ENCODE results near the gene RUNX1. TPM values are rescaled to one million over a fixed set of nuclear protein-coding genes. Genes with fewer than 3 reads are reported as not detected.

Gene RUNX1
- total and polyA plus RNA-seq, 10 of the 15 experiments (the other 5 are each of a cell fraction or from before 2014, with no cell fraction given): 0.90 to 15.2 (median 4.1) TPM

DNA sequence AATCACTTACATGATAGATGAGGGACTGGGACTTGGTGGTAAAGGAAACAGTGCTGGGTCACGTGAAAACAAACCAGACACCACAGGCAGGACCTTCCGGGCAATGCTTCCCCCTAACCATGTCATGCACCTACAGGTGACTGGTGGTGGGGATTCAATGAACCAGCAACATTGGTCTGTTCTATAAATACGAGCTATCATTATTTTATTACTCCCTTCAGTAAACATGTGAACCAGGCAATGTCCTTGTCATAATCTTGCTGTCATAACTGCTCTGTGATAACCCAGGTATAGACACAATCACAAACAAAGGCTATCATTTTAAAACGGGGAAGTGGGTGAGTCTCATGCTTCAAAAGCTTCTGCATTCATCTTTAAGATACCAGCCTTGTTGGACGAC is 226.9 kb downstream of the RUNX1 start:
- Histone ChIP-seq H2AFZ (ENCODE audit: control insufficient read depth, low read depth, low read length) (no peak overlapping the region), H3K27me3 (replicated peaks in 1 of 2; ENCODE audit: control insufficient read depth in 2 of 2, insufficient read depth in 2 of 2, low read length in 1 of 2) (no peaks in the 10 kb centered on the region), H3K4me3 (no peak overlapping the region), H4K20me1 (ENCODE audit: control insufficient read depth, insufficient read depth) (no peaks in the 10 kb centered on the region), H3K4me2 (ENCODE audit: control insufficient read depth, insufficient read depth) (no peak overlapping the region), H3K9me3 (replicated peaks; ENCODE audit: control insufficient read depth, insufficient read depth, low read length) (no peaks in the 10 kb centered on the region; the same call in 2 of the 3 replicates), H3K27ac (ENCODE audit: control insufficient read depth, insufficient read depth) (no peak overlapping the region), H3K36me3 (ENCODE audit: control insufficient read depth in 2 of 2, insufficient read depth in 2 of 2, low read length in 1 of 2) (no peaks in the 10 kb centered on the region; a peak in 1 of 4 replicates), H3K4me1 (ENCODE audit: control insufficient read depth, insufficient read depth, low read length) (no peaks in the 10 kb centered on the region), H3K79me2 (ENCODE audit: control insufficient read depth, insufficient read depth, low read length) (no peaks in the 10 kb centered on the region), H3K9ac (ENCODE audit: control insufficient read depth, insufficient read depth, low read length) (no peak overlapping the region)
- BruUV-seq (replicated peaks): no TSS peak
- intact Hi-C loops (cut with micrococcal nuclease; ENCODE audit: unreplicated experiment) (no loop called here), in situ Hi-C loops (cut with MboI) (no loop called here)
- ATAC-seq (no peak), DNase-seq (ENCODE audit: low read depth, low spot score) (no peak), FAIRE-seq (no peak)
- WGBS (ENCODE audit: insufficient coverage, insufficient replicate concordance, low lambda C conversion rate, missing lambda C conversion rate): 73% methylated on average over 5 of the region's 5 CpGs
- SMC1A ChIA-PET (ENCODE audit: uncharacterized antibody, unreplicated experiment): interaction anchor here (0.7 kb wide), 1 partner anchor 23 kb away, joined by 3 read pairs; no protein-coding TSS in a partner anchor
- TF ChIP-seq, protein P1, sequence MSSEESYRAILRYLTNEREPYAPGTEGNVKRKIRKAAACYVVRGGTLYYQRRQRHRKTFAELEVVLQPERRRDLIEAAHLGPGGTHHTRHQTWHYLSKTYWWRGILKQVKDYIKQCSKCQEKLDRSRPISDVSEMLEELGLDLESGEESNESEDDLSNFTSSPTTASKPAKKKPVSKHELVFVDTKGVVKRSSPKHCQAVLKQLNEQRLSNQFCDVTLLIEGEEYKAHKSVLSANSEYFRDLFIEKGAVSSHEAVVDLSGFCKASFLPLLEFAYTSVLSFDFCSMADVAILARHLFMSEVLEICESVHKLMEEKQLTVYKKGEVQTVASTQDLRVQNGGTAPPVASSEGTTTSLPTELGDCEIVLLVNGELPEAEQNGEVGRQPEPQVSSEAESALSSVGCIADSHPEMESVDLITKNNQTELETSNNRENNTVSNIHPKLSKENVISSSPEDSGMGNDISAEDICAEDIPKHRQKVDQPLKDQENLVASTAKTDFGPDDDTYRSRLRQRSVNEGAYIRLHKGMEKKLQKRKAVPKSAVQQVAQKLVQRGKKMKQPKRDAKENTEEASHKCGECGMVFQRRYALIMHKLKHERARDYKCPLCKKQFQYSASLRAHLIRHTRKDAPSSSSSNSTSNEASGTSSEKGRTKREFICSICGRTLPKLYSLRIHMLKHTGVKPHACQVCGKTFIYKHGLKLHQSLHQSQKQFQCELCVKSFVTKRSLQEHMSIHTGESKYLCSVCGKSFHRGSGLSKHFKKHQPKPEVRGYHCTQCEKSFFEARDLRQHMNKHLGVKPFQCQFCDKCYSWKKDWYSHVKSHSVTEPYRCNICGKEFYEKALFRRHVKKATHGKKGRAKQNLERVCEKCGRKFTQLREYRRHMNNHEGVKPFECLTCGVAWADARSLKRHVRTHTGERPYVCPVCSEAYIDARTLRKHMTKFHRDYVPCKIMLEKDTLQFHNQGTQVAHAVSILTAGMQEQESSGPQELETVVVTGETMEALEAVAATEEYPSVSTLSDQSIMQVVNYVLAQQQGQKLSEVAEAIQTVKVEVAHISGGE (CRISPR knock-in tag; IDR thresholded peaks at IDR 0.05): no peak
- TF ChIP-seq IKZF2 (IDR thresholded peaks at IDR 0.05) (no peak), ETV6 (conservative IDR thresholded peaks at IDR 0.05 in 1 of 2, IDR thresholded peaks at IDR 0.05 in 1 of 2; ENCODE audit: borderline replicate concordance in 1 of 2, low read depth in 1 of 2) (no peak), TARDBP (IDR thresholded peaks at IDR 0.05; ENCODE audit: borderline replicate concordance) (no peak), SMAD5 (IDR thresholded peaks at IDR 0.05; ENCODE audit: low read depth) (no peak), CHD2 (IDR thresholded peaks at IDR 0.05; ENCODE audit: borderline replicate concordance, low read depth, low read length) (no peak), KAT2A (conservative IDR thresholded peaks at IDR 0.05; ENCODE audit: control insufficient read depth, low read depth, low read length) (no peak), ESRRA (IDR thresholded peaks at IDR 0.05; ENCODE audit: low read length) (no peak), BHLHE40 (IDR thresholded peaks at IDR 0.05; ENCODE audit: borderline replicate concordance in 1 of 2, low read depth in 2 of 2, low read length in 1 of 2) (no peak), ZBTB4 (CRISPR knock-in tag; IDR thresholded peaks at IDR 0.05) (no peak), CBX5 (IDR thresholded peaks at IDR 0.05; ENCODE audit: low read depth) (no peak), HSF1 (IDR thresholded peaks at IDR 0.05; ENCODE audit: low read depth, low read length) (no peak), MYC (IDR thresholded peaks at IDR 0.05; ENCODE audit: insufficient read depth, insufficient read length, insufficient replicate concordance, low read length, severe bottlenecking) (no peak)
- POLR2A ChIA-PET: no interaction called here
- CTCF ChIA-PET: interaction anchor here (1.0 kb wide), 1 partner anchor 70 kb away, joined by 3 read pairs; no protein-coding TSS in a partner anchor
- RAD21 ChIA-PET (ENCODE audit: unreplicated experiment): interaction anchor here (1.1 kb wide), 1 partner anchor 76 kb away, joined by 3 read pairs; no protein-coding TSS in a partner anchor

All from GM12878 (cell line).